Testis (tissue), 2 donors: ENCODE measurements around the gene LNPEP.

Experiments used
- CTCF ChIP-seq, 3 experiments: fragments of 450-650 bp in 2 of 3; fragments of 200-600 bp in 1 of 3; sonication (generic) in 1 of 3; IDR thresholded peaks; one replicate each; pipeline ENCODE4 v1.5.1; 2016 to 2019; ENCODE audit warnings: antibody characterized with exemption in 3 of 3, mild to moderate bottlenecking in 2 of 3, moderate library complexity in 1 of 3
- POLR2A ChIP-seq: fragments of 450-650 bp; IDR thresholded peaks from one replicate; pipeline ENCODE4 v1.6.1; 2017; ENCODE audit warnings: antibody characterized with exemption, mild to moderate bottlenecking, moderate library complexity

- TF ChIP-seq POLR2A (no peak), CTCF (IDR thresholded peaks at IDR 0.05) (no peak)
These were observed 7.0 kb downstream of the LNPEP start for GRCh38 chr5:96942911-96943310.
